ENCODE measurements around the gene SIL1.

SIL1 gene

DNA sequence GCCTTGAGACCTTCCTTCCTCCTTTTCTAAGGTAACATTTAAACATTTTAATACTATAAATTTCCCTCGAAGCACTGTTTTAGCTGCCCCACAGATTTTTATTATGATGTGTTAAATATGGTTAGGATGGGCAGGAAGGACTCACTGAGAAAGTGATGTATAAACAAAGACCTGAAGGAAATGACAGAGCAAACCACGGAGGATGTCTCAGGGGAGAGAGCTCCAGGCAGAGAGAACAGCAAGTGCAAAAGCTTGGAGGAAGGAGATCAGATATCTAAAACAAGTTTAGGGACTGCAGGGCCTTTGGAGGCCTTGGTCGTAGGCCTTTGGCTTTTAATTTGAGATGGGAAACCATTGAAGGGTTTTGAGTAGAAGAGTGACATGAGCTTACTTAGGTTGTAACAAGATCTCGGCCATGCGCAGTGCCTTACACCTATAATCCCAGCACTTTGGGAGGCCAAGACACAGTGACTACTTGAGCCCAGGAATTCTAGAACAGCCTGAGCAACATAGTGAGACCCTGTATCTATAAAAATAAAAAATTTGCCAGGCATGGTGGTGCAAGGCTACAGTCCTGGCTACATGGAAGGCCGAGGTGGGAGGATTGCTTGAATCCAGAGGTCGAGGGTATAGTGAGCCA lies 287.5 kb downstream of the SIL1 start:
- Histone ChIP-seq H3K9me3 (ENCODE audit: control insufficient read depth, low read length) (no peaks in the 10 kb centered on the region), H3K9ac (ENCODE audit: low read length) (no peak overlapping the region), H3K4me1 (ENCODE audit: control insufficient read depth, insufficient read depth, low read length) (no peaks in the 10 kb centered on the region), H3K36me3 (ENCODE audit: control insufficient read depth, insufficient read depth, low read length) (peaks cover 1% of the 10 kb centered on the region), H3K27me3 (ENCODE audit: control insufficient read depth, insufficient read depth, low read length) (no peaks in the 10 kb centered on the region), H3K4me3 (ENCODE audit: low read length) (no peak overlapping the region)

DNA sequence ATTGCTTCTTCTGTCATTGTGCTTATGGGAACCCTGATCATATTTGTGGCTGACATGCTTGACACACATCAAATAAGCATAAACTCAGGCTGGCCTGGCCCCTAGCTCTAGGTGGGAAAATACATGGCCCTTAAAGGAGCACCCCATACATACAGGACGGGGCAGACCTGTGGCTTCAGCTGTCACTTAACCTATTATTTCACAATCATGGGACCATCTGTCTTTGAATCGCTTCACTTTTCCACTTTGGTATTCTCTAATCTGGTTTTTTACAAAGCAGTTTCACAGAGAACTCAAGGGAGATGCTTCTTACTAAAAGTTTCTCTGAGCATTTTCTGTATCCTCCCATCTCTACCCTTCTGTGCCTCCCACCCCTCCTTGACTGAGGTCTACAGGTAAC lies 288.4 kb downstream of the SIL1 start:
- Histone ChIP-seq H3K4me1 (ENCODE audit: control insufficient read depth, insufficient read depth, low read length) (no peaks in the 10 kb centered on the region), H3K4me3 (ENCODE audit: low read length) (no peak overlapping the region), H3K9ac (ENCODE audit: low read length) (no peak overlapping the region), H3K36me3 (ENCODE audit: control insufficient read depth, insufficient read depth, low read length) (peaks cover 7% of the 10 kb centered on the region), H3K27me3 (ENCODE audit: control insufficient read depth, insufficient read depth, low read length) (no peaks in the 10 kb centered on the region), H3K9me3 (ENCODE audit: control insufficient read depth, low read length) (no peaks in the 10 kb centered on the region)

DNA sequence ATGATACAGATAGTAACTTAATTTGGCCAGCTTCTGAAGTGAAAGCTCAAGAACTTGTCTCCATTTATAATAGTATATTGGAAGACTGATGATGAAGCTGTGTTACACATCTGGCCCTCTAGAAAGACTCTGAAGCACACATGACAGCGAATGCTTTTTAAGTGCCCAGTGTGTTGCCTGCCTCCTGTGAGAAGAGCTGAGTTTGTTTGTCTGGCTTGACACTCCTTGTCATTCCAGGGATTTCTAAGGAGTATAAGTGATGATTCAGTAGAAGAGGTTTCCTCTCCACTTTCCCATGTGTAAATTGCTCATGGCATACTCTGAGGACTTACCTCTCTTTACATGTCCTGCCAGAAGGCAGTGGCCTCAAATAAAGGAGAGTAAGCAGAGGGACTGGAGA lies 292.6 kb downstream of the SIL1 start:
- Histone ChIP-seq H3K27me3 (ENCODE audit: control insufficient read depth, insufficient read depth, low read length) (no peaks in the 10 kb centered on the region), H3K4me3 (ENCODE audit: low read length) (no peak overlapping the region), H3K36me3 (ENCODE audit: control insufficient read depth, insufficient read depth, low read length) (peaks cover 7% of the 10 kb centered on the region), H3K9me3 (ENCODE audit: control insufficient read depth, low read length) (no peaks in the 10 kb centered on the region), H3K9ac (ENCODE audit: low read length) (no peak overlapping the region), H3K4me1 (ENCODE audit: control insufficient read depth, insufficient read depth, low read length) (peaks cover 13% of the 10 kb centered on the region)

DNA sequence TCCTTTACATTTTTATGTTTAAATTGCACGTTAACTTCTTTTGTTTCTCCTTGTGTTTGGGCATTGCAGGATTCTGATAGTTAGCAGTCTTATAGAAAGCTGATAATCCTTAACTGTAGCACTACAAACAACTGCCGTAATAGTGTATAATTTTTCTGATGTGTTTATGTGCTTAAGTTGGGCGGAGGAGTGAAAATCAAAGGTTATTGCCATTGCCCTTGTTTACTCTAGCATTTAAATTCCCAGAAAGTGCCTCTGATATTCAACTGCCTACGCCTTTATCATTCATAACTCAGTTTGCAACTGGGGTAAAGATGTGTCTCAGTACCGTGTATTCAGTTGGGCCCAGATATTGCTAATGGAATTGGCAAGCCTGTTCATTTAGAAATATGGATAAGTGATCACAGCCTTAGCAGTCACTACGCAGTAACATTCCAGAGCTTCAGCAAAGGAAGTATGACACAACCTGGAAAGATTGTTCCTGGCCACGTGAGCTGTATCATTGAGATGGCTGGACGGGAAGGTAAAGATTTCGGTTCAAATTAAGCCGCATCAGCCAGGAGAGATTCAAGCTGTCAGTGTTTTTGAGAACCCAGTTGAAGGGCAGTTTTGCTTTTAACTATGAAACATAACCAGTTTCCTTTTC lies 294.9 kb downstream of the SIL1 start:
- no peaks in the 10 kb centered on the region for H3K9me3 ChIP-seq (ENCODE audit: control insufficient read depth, low read length)
- H3K4me1 ChIP-seq (ENCODE audit: control insufficient read depth, insufficient read depth, low read length): peaks cover 13% of the 10 kb centered on the region
- H3K36me3 ChIP-seq (ENCODE audit: control insufficient read depth, insufficient read depth, low read length): peaks cover 10% of the 10 kb centered on the region

DNA sequence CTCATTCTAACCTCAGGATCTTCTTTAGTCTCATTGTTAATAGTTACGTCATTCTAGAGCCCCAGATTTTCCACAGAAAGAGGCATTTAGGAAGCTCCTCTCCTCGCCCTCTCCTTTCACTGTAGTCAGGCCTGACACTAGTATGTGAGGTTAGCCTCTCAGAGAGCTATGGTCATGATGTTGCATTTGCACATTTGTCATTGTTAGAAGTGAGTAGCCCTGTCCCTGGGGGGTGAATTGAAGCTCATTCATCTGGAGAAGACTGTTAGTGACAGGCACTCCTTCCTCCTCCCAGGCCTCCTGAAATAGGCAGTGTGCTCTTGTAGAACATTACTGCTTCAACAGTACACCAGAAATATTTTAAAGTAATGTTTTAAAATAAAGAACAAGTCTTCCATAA lies 296.5 kb downstream of the SIL1 start:
- no peaks in the 10 kb centered on the region for H3K27me3 ChIP-seq (ENCODE audit: control insufficient read depth, insufficient read depth, low read length)
- no peak overlapping the region for H3K9ac ChIP-seq (ENCODE audit: low read length)
- H3K9me3 ChIP-seq (ENCODE audit: control insufficient read depth, low read length): no peaks in the 10 kb centered on the region
- peaks cover 10% of the 10 kb centered on the region for H3K36me3 ChIP-seq (ENCODE audit: control insufficient read depth, insufficient read depth, low read length)
- H3K4me3 ChIP-seq (ENCODE audit: low read length): no peak overlapping the region
- H3K4me1 ChIP-seq (ENCODE audit: control insufficient read depth, insufficient read depth, low read length): peaks cover 13% of the 10 kb centered on the region

More for the DNA sequence above, 294.9 kb downstream of the SIL1 start:
- Histone ChIP-seq H3K27me3 (ENCODE audit: control insufficient read depth, insufficient read depth, low read length) (no peaks in the 10 kb centered on the region), H3K4me3 (ENCODE audit: low read length) (no peak overlapping the region), H3K9ac (ENCODE audit: low read length) (no peak overlapping the region)

DNA sequence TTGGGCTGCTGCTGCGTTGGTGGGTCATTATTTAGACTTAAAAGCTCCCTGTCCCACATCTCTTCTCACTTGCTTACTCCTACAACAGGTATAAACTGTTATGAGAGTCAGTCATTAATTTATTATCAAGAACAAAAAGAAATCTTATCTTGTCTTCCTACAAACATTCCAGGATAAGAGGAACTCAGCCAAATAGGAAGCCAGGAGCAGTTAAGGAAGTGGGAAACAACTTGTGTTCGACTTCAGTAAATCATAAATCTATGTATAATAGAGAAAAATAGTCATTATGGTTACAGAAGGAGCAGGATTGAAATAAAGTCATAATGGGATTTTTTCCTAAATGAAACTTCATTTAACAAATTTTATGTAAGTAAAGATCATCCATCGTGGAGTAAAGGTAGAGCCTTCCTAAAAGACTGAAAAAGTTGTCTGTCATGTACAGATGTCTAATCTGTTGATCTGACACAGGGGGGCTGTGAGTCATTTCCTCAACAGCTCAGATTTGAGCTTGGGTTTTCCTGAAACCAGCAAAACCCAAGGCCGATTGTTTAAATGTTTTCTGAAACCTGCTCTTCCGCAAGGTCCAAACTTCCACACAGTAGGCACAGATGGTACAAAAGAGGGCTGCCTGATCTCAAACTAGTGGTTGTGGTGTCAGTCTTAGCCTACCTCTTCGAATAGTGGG lies 297.7 kb downstream of the SIL1 start:
- no peaks in the 10 kb centered on the region for H3K9me3 ChIP-seq (ENCODE audit: control insufficient read depth, low read length)
- no peak overlapping the region for H3K4me3 ChIP-seq (ENCODE audit: low read length)
- H3K27me3 ChIP-seq (ENCODE audit: control insufficient read depth, insufficient read depth, low read length): no peaks in the 10 kb centered on the region
- H3K4me1 ChIP-seq (ENCODE audit: control insufficient read depth, insufficient read depth, low read length): peaks cover 13% of the 10 kb centered on the region
- peaks cover 7% of the 10 kb centered on the region for H3K36me3 ChIP-seq (ENCODE audit: control insufficient read depth, insufficient read depth, low read length)
- H3K9ac ChIP-seq (ENCODE audit: low read length): no peak overlapping the region

DNA sequence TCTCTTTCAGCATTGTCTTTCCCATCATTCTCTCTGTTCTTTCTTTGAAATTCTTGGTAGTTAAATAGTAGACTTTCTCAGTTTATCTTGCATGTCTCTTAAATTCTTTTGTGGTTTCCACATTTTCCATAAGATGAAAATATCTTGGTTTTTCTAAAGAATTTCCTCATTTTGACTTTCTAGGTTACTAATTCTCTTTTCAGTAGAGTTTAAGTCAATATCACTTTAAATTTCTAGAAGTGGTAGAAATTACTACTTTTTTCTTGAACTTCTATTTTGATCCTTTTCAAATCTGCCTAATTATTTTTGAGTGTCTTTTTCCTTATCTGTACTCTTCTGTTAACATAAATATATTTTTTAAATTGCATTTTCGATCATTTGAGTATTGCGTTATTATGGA lies 299.4 kb downstream of the SIL1 start:
- Histone ChIP-seq H3K4me1 (ENCODE audit: control insufficient read depth, insufficient read depth, low read length) (peaks cover 13% of the 10 kb centered on the region), H3K9ac (ENCODE audit: low read length) (no peak overlapping the region), H3K9me3 (ENCODE audit: control insufficient read depth, low read length) (no peaks in the 10 kb centered on the region), H3K36me3 (ENCODE audit: control insufficient read depth, insufficient read depth, low read length) (peaks cover 4% of the 10 kb centered on the region), H3K4me3 (ENCODE audit: low read length) (no peak overlapping the region), H3K27me3 (ENCODE audit: control insufficient read depth, insufficient read depth, low read length) (no peaks in the 10 kb centered on the region)

DNA sequence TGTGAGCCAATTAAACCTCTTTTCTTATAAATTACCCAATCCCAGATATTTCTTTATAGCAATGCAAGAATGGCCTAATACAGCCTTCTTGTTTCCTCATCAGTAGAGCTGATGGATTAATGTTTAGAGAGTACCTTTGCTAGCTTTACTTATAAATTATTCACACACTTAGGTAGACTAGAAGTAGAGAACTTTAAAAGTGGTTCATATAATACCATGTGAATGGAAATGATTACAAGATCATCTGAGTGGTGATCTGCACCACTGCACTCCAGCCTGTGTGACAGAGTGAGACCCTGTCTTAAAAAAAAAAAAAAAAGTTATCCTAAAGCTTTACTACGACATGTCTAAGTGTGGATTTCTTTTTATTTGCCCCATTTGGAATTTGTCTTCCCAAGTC lies 299.9 kb downstream of the SIL1 start:
- Histone ChIP-seq H3K36me3 (ENCODE audit: control insufficient read depth, insufficient read depth, low read length) (peaks cover 4% of the 10 kb centered on the region), H3K4me3 (ENCODE audit: low read length) (no peak overlapping the region), H3K9me3 (ENCODE audit: control insufficient read depth, low read length) (no peaks in the 10 kb centered on the region), H3K4me1 (ENCODE audit: control insufficient read depth, insufficient read depth, low read length) (peaks cover 12% of the 10 kb centered on the region), H3K9ac (ENCODE audit: low read length) (no peak overlapping the region), H3K27me3 (ENCODE audit: control insufficient read depth, insufficient read depth, low read length) (no peaks in the 10 kb centered on the region)

All from mucosa of stomach (tissue), 1 donor.